ENCODE results near the gene CDT1.

GRCh38 chr16:88806491-88807111, 3.0 kb downstream of the CDT1 start:
- TF ChIP-seq YY1 (IDR thresholded peaks at IDR 0.05; ENCODE audit: insufficient read depth, insufficient read length) (no peak), SUZ12 (IDR thresholded peaks at IDR 0.05; ENCODE audit: extremely low read depth, insufficient read depth, insufficient read length) (no peak), ZNF274 (IDR thresholded peaks at IDR 0.05; ENCODE audit: low read depth, low read length) (no peak)

Data from NT2/D1 (cell line).